ENCODE results near the gene FOLR3. TPM values are rescaled to one million over a fixed set of nuclear protein-coding genes. Genes with fewer than 3 reads are reported as not detected.

Gene FOLR3
- polyA plus RNA-seq, 1 donor (not counting 4 experiments of a cell fraction or from before 2014, with no cell fraction given): 21.0 TPM

- peaks cover 31% of the 10 kb centered on the region for H3K4me1 ChIP-seq (ENCODE audit: control insufficient read depth, extremely low read depth, insufficient read depth, low read length)
- H3K9me1 ChIP-seq (ENCODE audit: control insufficient read depth, extremely low read depth, insufficient read depth, low read length): no peaks in the 10 kb centered on the region
- peaks cover 4 to 14% of the 10 kb centered on the region in 2 experiments for H3K36me3 ChIP-seq (ENCODE audit: control insufficient read depth in 2 of 2, extremely low read depth in 1 of 2, insufficient read depth in 2 of 2, low read length in 2 of 2)
- no peaks in the 10 kb centered on the region for H3K9me3 ChIP-seq (ENCODE audit: control insufficient read depth, low read depth, low read length)
- dilution Hi-C loops (cut with MboI; ENCODE audit: extremely low pct_ligation_motif_present, low sequenced_read_pairs): no loop called here
- no peak for TF ChIP-seq EZH2 (IDR thresholded peaks at IDR 0.05; ENCODE audit: low read length)
- TF ChIP-seq CTCF (optimal IDR thresholded peaks at IDR 0.05 in 1 of 3, IDR thresholded peaks at IDR 0.05 in 1 of 3, conservative IDR thresholded peaks at IDR 0.05 in 1 of 3; ENCODE audit: extremely low read depth in 1 of 3, insufficient read depth in 2 of 3, low read length in 3 of 3): no peak
- H3K4me3 ChIP-seq (ENCODE audit: control insufficient read depth in 2 of 3, extremely low read depth in 1 of 3, insufficient read depth in 2 of 3, low read depth in 1 of 3, low read length in 3 of 3): no peak overlapping the region
- H3K9ac ChIP-seq (ENCODE audit: control insufficient read depth, extremely low read depth, insufficient read depth, low read length): no peak overlapping the region
- H3K27ac ChIP-seq (ENCODE audit: control insufficient read depth, insufficient read depth, low read length): no peak overlapping the region
- no peak overlapping the region for H3K4me2 ChIP-seq (ENCODE audit: control insufficient read depth, extremely low read depth, insufficient read depth, low read depth, low read length)
- H3K79me2 ChIP-seq (ENCODE audit: control insufficient read depth, insufficient read depth, low read length): peaks cover 4% of the 10 kb centered on the region
- no peaks in the 10 kb centered on the region for H3K27me3 ChIP-seq (ENCODE audit: control insufficient read depth, extremely low read depth, insufficient read depth, low read length)
- no peak overlapping the region for H2AFZ ChIP-seq (ENCODE audit: control insufficient read depth, low read length)
- DNase-seq (ENCODE audit: low read depth, low spot score) (no peak), FAIRE-seq (no peak)
- no peaks in the 10 kb centered on the region for H4K20me1 ChIP-seq (ENCODE audit: control insufficient read depth, extremely low read depth, insufficient read depth, low read length)
These were observed 16.3 kb upstream of the FOLR3 start for GRCh38 chr11:72119198-72119597.

GRCh38 chr11:72120930-72121329 is 14.6 kb upstream of the FOLR3 start:
- Histone ChIP-seq H3K27ac (ENCODE audit: control insufficient read depth, insufficient read depth, low read length) (no peak overlapping the region), H3K4me3 (ENCODE audit: control insufficient read depth in 2 of 3, extremely low read depth in 1 of 3, insufficient read depth in 2 of 3, low read depth in 1 of 3, low read length in 3 of 3) (no peak overlapping the region), H3K36me3 (ENCODE audit: control insufficient read depth in 2 of 2, extremely low read depth in 1 of 2, insufficient read depth in 2 of 2, low read length in 2 of 2) (peaks cover 4 to 16% of the 10 kb centered on the region in 2 experiments), H3K4me1 (ENCODE audit: control insufficient read depth, extremely low read depth, insufficient read depth, low read length) (peaks cover 14% of the 10 kb centered on the region), H3K9ac (ENCODE audit: control insufficient read depth, extremely low read depth, insufficient read depth, low read length) (no peak overlapping the region), H3K4me2 (ENCODE audit: control insufficient read depth, extremely low read depth, insufficient read depth, low read depth, low read length) (no peak overlapping the region), H3K27me3 (ENCODE audit: control insufficient read depth, extremely low read depth, insufficient read depth, low read length) (no peaks in the 10 kb centered on the region), H3K9me1 (ENCODE audit: control insufficient read depth, extremely low read depth, insufficient read depth, low read length) (no peaks in the 10 kb centered on the region), H3K79me2 (ENCODE audit: control insufficient read depth, insufficient read depth, low read length) (peaks cover 2% of the 10 kb centered on the region), H4K20me1 (ENCODE audit: control insufficient read depth, extremely low read depth, insufficient read depth, low read length) (no peaks in the 10 kb centered on the region), H3K9me3 (ENCODE audit: control insufficient read depth, low read depth, low read length) (no peaks in the 10 kb centered on the region), H2AFZ (ENCODE audit: control insufficient read depth, low read length) (no peak overlapping the region)
- TF ChIP-seq EZH2 (IDR thresholded peaks at IDR 0.05; ENCODE audit: low read length) (no peak), CTCF (optimal IDR thresholded peaks at IDR 0.05 in 1 of 3, IDR thresholded peaks at IDR 0.05 in 1 of 3, conservative IDR thresholded peaks at IDR 0.05 in 1 of 3; ENCODE audit: extremely low read depth in 1 of 3, insufficient read depth in 2 of 3, low read length in 3 of 3) (no peak)
- DNase-seq (ENCODE audit: low read depth, low spot score) (no peak), FAIRE-seq (no peak)
- dilution Hi-C loops (cut with MboI; ENCODE audit: extremely low pct_ligation_motif_present, low sequenced_read_pairs): no loop called here

Data from keratinocyte (primary cell).